DMS53 treated with DMSO at 0.1 percent for 48 hours (cell line): ENCODE results near the gene ZSCAN21.

ENCODE experiments used
- DNase-seq: peaks from one replicate; lab custom pipeline; 2025; ENCODE audit not compliant: unreplicated experiment; lab: John Stamatoyannopoulos, UW

ZSCAN21 gene

DNA sequence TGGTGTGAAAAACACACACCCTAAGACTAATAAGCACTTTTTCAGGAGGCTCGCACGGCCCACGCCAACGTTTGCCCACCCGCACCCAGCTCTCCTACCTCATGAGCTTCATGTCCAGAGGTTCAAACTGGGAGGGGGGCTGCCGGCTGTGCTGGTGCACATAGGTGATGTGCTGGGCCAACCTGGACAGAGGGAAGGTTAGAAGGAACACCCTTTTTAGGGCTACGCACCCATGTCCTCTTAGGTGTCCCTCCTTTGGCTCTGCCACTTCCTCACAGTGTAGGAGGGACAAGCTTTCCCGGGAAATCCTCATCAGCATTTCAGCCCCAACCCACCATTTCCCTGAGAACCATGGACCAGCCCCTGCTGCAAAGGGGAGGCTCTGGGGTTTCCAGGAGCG, 45.7 kb downstream of the ZSCAN21 start:
- no peak for DNase-seq

DNA sequence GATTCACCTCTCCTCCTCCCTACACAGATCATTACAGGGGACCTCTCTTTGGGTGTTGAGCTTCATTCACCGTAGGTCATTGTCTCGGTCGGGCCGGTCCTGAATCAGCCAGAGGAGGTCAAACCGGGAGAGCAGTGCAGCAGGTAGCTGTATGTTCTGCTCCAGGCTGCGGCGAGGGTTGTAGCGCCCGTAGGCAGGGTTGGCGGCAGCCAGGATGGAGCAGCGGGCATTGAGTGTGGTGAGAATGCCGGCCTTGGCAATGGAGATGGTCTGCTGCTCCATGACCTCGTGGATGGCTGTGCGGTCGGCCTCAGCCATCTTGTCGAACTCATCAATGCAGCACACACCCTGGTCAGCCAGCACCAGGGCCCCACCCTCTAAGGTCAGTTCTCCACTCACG, 46.1 kb downstream of the ZSCAN21 start:
- DNase-seq = no peak

DNA sequence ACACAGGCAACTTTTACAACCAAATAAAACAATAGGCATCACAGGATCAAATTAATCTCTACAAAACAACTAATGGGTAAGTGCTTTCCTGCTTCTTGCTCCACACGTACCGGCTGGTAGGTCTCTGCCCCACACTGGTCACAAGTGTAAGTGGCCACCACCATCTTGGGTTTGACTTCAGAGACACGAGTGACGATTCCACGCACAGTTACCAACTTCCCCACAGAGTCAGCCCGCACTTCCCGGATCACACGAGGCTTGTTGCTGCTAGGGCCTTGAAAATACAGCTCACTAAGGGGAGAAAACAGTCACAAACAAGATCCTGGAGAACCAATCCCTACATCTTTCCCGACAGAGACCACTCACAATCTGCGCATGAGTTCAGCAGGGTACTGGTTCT, 49.3 kb downstream of the ZSCAN21 start:
- DNase-seq = no peak

DNA sequence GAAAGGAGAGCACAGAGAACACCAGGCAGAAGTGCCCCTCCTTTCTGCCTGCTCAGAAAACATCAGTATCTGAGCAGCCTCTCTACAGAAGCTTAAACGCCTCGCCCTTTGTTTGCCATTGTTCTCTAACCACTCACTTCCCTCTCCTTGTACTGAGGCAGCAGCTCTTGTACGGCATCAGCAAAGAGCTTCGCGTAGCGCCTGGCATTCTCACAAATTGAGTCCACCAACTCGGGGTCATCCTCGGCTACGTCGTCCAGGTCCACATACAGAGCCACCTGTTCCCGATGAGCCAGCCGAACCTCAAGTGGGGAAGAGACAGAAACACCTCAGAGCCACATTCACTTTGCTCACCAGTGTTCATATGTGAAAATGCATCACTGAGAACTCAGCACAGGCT, 49.9 kb downstream of the ZSCAN21 start:
- no peak for DNase-seq

DNA sequence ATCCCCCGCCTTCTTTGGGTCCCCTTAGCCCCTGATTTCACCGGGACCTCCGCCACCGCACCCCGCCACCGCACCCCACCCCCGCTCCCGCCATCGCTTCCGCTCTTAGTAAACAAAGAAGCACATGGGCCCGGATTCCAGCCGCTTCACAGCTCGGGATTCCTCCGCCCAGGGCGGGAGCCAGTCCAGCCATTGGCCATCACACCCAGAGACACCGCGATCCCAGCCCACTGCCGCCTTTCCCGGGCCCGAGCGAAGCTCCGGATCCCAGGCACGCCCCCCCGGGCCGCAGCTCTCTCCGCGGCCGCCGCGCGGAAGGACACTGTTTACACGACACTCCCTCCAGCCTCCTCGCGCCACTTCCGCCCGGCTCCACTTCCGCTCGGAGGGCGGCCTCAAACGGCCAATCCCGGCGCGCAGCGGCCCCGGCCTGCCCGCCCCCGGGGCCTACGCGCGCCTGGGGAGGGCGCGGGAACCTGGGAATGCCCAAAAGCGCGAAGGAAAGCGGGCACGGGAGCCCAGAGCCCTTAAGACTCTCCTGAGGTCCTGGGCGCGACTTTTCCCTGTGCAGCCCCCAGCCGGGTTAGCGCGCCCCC, 50.9 kb downstream of the ZSCAN21 start:
- DNase-seq = peak; percentile 93

DNA sequence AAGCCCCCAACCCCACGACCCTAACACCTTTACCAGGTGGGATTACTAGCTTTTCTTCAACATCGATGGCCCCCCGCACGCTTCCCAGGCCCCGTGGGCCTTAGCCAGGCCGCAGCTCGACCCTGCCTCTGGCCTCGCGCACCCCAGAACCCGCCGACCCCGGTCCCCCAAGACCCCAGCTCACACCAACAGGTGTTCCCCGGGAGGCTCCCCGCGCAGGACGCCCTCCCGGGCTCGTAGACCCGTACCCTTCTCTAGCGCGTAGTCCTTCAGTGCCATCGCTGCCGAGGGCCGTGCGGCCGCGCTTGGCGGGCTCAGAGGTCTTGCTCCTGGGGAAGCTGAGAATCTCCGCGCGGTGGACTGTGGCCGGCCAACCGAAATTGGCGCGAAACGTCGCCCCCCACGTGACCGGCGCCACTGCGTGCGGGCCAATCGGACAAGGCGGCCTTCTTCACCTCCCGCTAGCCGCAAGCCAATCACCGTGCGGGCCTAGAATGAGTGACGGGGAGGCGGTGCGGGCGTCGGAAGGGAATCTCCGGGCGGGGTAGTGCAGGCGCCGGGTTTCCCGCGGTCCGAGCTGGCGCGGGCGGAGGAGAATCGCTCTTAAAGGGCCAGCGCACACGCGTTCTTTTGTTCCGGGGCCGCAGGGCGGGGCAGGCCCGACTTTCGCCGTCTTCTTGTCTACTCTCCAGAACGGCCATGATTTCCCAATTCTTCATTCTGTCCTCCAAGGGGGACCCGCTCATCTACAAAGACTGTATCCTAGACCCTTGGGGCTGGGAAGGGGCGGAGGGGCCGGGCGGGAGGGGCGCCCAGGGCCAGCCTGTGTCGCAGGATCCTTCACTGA, 51.7 kb downstream of the ZSCAN21 start, which contains the start of the genes AP4M1 and MCM7:
AP4M1 (plus strand) TSS at position 628 of the 847 bp plus-strand sequence; CDS start at position 700, 72 bp downstream.
MCM7 (minus strand) TSS at position 382 of the 847 bp plus-strand sequence; CDS start at position 279, 103 bp downstream.
- peak; percentile 99 for DNase-seq

DNA sequence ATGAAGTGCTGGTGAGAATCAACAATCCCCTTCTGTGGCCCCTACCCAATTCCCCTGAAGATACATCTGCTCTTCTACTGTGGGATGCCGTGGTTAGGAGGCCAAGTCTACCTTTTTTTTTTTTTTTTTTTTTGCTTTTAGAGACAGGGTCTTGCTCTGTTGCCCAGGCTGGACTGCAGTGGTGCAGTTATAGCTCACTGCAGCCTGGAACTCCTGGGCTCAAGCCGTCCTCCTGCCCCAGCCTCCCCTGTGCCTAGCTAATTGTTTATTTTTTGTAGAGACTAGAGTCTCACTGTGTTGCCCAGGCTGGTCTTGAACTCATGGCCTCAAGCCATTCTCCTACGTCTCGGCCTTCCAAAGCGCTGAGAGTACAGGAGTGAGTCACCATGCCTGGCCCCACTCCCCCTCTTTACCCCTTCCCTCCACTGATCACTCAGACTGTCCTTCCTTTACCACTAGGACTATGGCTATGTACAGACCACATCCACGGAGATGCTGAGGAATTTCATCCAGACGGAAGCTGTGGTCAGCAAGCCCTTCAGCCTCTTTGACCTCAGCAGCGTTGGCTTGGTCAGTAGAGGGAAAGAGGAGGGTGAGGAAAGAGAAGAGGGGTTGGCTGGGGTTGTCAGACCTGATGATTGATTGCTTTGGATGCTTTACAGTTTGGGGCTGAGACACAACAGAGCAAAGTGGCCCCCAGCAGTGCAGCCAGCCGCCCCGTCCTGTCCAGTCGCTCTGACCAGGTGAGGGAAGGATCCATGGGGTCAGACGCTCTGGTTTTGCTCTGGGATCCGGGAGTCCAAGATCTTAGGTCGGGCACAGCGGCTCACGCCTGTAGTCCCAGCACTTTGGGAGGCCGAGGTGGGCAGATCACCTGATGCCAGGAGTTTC, 53.6 kb downstream of the ZSCAN21 start:
- DNase-seq = no peak

DNA sequence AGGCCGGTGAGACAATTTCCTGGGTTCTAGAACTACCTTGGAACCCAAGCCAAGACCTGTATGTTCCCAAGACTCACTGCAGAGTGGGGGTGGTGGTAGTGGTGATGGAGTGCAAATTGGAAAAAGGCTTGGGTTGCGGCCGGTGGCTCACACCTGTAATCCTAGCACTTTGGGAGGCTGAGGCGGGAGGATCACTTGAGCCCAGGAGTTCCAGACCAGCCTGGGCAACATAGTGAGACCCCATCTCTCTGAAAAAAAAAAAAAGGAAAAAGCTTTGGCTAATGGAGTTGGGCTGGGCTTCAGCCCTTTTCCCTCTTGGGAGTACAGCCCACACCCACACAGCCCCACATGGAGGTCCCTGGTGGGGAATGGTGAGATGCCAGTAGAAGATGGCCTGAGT, 56.0 kb downstream of the ZSCAN21 start:
- no peak for DNase-seq

DNA sequence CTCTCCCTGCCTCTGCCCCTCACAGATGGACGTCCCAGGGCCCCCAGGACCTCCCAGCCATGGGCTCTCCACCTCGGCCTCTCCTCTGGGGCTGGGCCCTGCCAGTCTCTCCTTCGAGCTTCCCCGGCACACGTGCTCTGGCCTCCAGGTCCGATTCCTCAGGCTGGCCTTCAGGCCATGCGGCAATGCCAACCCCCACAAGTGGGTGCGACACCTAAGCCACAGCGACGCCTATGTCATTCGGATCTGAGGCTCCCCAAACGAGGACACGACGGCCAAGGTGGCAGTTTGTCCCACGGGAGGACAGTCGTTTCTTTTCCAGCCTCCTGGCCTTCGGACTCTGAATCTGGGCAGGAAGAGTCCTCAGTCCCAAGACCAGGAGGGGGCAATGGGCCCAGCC, 57.1 kb downstream of the ZSCAN21 start:
- no peak for DNase-seq

DNA sequence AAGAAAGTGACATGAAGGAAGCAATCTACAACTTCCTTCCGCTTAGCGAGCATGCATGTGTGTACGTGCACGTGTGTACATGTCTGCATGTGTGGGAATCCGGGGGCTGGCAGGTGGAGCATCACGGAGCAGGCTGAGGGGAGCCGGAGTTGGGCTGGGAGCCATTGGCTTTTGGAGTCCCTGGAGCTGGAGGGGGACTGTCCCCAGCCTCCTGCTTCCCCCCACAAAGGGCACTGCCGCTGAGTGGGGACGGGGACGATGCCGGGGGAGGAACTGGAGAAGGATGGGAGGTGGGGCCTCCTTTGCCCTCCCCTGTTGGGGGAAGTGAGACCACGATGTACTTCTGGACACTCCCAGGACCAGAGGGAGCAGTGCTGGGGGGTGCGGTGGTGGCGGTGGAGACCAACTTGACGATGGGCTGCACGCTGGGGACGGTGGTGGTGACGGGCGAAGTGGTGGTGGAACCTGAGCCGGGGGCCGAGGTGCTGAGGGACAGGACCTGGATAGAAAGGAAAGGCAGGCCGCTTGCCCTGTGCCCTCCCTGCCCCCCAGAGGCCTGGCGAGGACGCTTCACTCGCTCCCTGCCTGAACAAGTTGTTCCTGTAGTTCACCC, 57.7 kb downstream of the ZSCAN21 start:
- DNase-seq = no peak

DNA sequence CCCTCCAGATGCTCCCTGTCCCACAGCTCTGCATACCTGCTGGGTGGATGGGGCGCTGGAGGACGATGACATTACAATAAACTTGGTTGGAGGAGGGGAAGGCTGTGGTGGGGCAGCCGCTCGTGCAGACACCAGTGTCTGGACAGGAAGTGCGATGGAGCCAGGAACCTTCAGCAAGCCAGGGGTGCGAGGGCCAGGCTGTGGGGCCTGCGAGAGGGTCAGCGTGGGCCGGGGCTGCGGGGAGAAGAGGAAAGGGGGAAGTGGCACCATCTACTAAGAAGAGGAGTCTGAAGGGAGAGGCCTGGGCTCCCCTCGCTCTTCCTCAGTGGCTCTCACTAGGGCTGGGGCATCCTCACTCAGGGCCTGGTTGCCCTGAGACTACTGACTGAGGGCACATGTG, 58.3 kb downstream of the ZSCAN21 start:
- no peak for DNase-seq

DNA sequence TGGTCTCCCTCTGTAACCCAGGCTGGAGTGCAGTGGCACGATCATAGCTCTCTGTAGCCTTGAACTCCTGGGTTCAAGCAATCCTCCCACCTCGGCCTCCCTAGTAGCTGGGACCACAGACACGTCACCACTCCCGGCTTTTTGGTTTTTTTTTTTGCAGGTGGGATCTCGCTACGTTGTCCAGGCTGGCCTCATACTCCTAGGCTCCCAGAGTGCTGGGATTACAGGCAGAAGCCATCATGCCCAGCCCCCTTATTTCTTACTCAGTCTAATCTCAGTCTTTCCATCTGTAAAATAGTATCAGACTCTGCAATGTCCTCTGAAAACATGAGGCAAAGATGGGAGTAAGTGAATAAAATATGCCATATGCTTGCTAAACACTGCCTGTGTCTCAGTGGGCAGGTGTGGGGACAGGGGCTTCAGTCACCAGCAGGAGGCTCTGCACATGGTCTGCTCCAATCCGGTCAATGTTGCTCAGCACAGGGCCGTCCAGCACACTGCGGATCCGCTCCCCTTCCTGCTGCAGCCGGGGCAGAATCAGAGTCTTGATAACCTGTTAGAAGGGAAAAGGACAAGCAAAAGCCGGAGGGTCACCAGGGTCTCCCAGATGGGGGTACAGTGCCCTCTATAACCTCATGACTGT, 60.1 kb downstream of the ZSCAN21 start:
- DNase-seq = no peak

DNA sequence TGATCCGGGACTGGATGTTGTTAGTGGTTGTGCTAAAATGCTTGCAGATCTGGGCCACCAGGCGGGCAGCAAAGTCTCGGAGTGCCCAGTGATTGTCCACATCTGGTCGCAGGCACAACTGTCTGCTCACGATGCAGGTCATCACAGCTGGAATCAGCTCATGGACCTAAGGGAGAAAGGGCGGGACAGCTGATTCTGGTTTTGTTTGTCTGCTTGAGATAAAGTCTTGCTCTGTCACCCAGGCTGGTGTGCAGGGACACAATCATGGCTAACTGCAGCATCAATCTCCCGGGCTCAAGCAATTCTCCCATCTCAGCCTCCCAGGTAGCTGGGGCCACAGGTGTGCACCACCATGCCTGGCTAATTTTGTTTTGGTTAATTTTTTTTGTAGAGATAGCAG, 61.6 kb downstream of the ZSCAN21 start:
- DNase-seq = no peak

DNA sequence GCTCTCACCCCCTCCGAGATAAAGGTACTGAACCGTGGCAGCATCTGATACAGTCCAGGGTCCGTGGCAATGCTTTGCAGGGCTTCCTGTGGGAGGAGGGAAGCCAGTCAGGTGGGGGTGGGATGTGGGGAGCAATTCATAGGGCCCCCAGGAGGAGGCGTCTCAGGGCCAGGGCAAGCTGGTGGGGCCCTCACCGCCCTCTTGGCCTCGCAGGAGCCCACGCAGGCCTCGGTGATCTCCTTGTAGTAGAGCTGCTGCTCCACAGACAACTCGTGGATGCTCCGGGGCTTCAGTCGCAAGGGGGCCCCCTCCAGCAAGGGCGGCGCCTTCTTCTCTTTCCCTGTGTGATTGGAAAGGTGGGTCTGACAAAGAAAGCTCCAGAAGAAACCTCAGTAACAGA, 62.3 kb downstream of the ZSCAN21 start:
- no peak for DNase-seq
